Kidney epithelial cell (primary cell): ENCODE results near the gene AGGF1. TPM values are rescaled to one million over a fixed set of nuclear protein-coding genes. Genes with fewer than 3 reads are reported as not detected.
"Not testable (repeated sequence)": the region's sequence is repeated elsewhere in the genome, so short reads cannot be mapped to it uniquely, and the experiment has no call there.

ENCODE experiments used
- DNase-seq: peaks from one replicate; pipeline ENCODE4 v3.0.0-alpha.2; 2010; ENCODE audit warnings: low read depth
- H3K27me3 ChIP-seq: 2 replicates; pipeline ENCODE4 v1.6.0; 2011; ENCODE audit warnings: low read length; ENCODE audit not compliant: control insufficient read depth, insufficient read depth
- H3K36me3 ChIP-seq: 2 replicates; pipeline ENCODE4 v1.5.1; 2011; ENCODE audit warnings: low read length; ENCODE audit not compliant: control insufficient read depth, insufficient read depth
- H3K4me3 ChIP-seq: 2 replicates; pipeline ENCODE4 v1.5.1; 2011; ENCODE audit warnings: low read depth, mild to moderate bottlenecking, control low read depth, low read length
- CTCF ChIP-seq: IDR thresholded peaks from 2 replicates; pipeline ENCODE4 v1.5.1; 2011; ENCODE audit warnings: mild to moderate bottlenecking, moderate library complexity, low read length, control low read depth, inconsistent platforms; ENCODE audit not compliant: insufficient read depth, poor library complexity, severe bottlenecking
- total RNA-seq: library from RNA; depleted of rRNA; stranded (reverse); fragments of >200 nt; gene quantifications from 2 replicates; pipeline ENCODE4 v1.2.3, GENCODE V29; 2015

Gene AGGF1
- total RNA-seq, 1 donor from 2014 or later, result 20.9 TPM

- no peak overlapping the region for H3K4me3 ChIP-seq
- no peak for TF ChIP-seq CTCF
- no peak for DNase-seq
- no peaks in the 10 kb centered on the region for H3K27me3 ChIP-seq
- no peaks in the 10 kb centered on the region for H3K36me3 ChIP-seq
These were observed 73.3 kb downstream of the AGGF1 start for GRCh38 chr5:77103457-77103856.

GRCh38 chr5:77104813-77105212 lies 74.6 kb downstream of the AGGF1 start:
- H3K27me3 ChIP-seq, result no peaks in the 10 kb centered on the region
- no peak overlapping the region for H3K4me3 ChIP-seq
- no peak for TF ChIP-seq CTCF
- no peaks in the 10 kb centered on the region for H3K36me3 ChIP-seq
- DNase-seq, result no peak

- not testable (repeated sequence) for H3K36me3 ChIP-seq, H3K27me3 ChIP-seq, H3K4me3 ChIP-seq, DNase-seq
These were observed 76.8 kb downstream of the AGGF1 start for GRCh38 chr5:77107035-77107434.

Other genes starting within 250 kb of the AGGF1 start
- gene F2RL1, start 211.4 kb upstream of the AGGF1 start, total RNA-seq, result 144 TPM in 2 replicates
- gene S100Z, start 180.4 kb upstream of the AGGF1 start, total RNA-seq, result not detected in 2 replicates
- gene CRHBP, start 77.4 kb upstream of the AGGF1 start, total RNA-seq, result not detected in 2 replicates
- 6.0 and 9.8 TPM in 2 replicates for gene ZBED3, start 56.9 kb downstream of the AGGF1 start, total RNA-seq
- gene PDE8B, start 180.3 kb downstream of the AGGF1 start, total RNA-seq, result 0.21 and 0.33 TPM in 2 replicates